Head of caudate nucleus (tissue), 42 donors: ENCODE data around the gene DHX16.

Source experiments
- DNase-seq, 42 donors: peaks; one replicate each; pipeline versions ENCODE4 v3.0.0 to v3.0.0-alpha.2; 2020 to 2021; ENCODE audit warnings: mixed read lengths in 7 of 42
- intact Hi-C: fragments of 100-400 bp; cut with DNase I; formaldehyde crosslinking; loops from one replicate; pipeline ENCODE4 v1.15.0; 2022

Gene DHX16

GRCh38 chr6:30703821-30704220 is 31.0 kb upstream of the DHX16 start:
- intact Hi-C loops, result no loop called here
- no peak for DNase-seq

GRCh38 chr6:30703011-30703410 is 30.2 kb upstream of the DHX16 start:
- DNase-seq, result no peak
- intact Hi-C loops, result no loop called here

- intact Hi-C loops, result no loop called here
- DNase-seq, result no peak
These were observed 27.5 kb upstream of the DHX16 start for GRCh38 chr6:30700340-30700739.

GRCh38 chr6:30696432-30696831 is 23.6 kb upstream of the DHX16 start:
- DNase-seq, result no peak
- intact Hi-C loops, result no loop called here

GRCh38 chr6:30691208-30691847 is 18.5 kb upstream of the DHX16 start:
- no peak for DNase-seq
- intact Hi-C loops, result loop anchor here (2.0 kb wide), 1 partner anchor 25 kb away; the partner anchor contains the start of gene MDC1

GRCh38 chr6:30690403-30691207 is 17.8 kb upstream of the DHX16 start, which contains the start of gene NRM:
Gene NRM (minus strand): TSS chr6:30690984. CDS start chr6:30690974, 10 bp downstream.
- intact Hi-C loops, result loop anchor here (2.0 kb wide), 1 partner anchor 26 kb away; the partner anchor contains the start of gene MDC1
- peak; percentile 58 to 93 (median 86) for DNase-seq

GRCh38 chr6:30689985-30690384 is 17.2 kb upstream of the DHX16 start:
- no peak for DNase-seq
- intact Hi-C loops, result loop anchor here (2.0 kb wide), 1 partner anchor 27 kb away; the partner anchor contains the start of gene MDC1

GRCh38 chr6:30689022-30689865 is 16.4 kb upstream of the DHX16 start:
- intact Hi-C loops, result no loop called here
- DNase-seq, result peak in 1 of 42 donors; percentile 1

- intact Hi-C loops, result no loop called here
- DNase-seq, result peak in 1 of 42 donors; percentile 23
These were observed 15.8 kb upstream of the DHX16 start for GRCh38 chr6:30688569-30688968.

- intact Hi-C loops, result no loop called here
- DNase-seq, result peak in 24 of 42 donors; percentile 15 to 78 (median 48)
These were observed 15.0 kb upstream of the DHX16 start for GRCh38 chr6:30687659-30688431.

- intact Hi-C loops, result no loop called here
- peak; percentile 56 to 90 (median 74) for DNase-seq
These were observed 14.3 kb upstream of the DHX16 start for GRCh38 chr6:30686908-30687658.

- intact Hi-C loops, result no loop called here
- DNase-seq, result peak in 41 of 42 donors; percentile 14 to 78 (median 55)
These were observed 13.5 kb upstream of the DHX16 start, which contains the start of gene PPP1R18 for GRCh38 chr6:30686009-30686907. Gene PPP1R18 (minus strand): TSS chr6:30686645. CDS start chr6:30686018, 627 bp downstream.

- DNase-seq, result no peak
- intact Hi-C loops, result no loop called here
These were observed 12.6 kb upstream of the DHX16 start for GRCh38 chr6:30685157-30686008.

GRCh38 chr6:30684386-30685156 is 11.8 kb upstream of the DHX16 start:
- DNase-seq, result peak in 15 of 42 donors; percentile 25 to 60 (median 40)
- intact Hi-C loops, result no loop called here

GRCh38 chr6:30683980-30684338 is 11.2 kb upstream of the DHX16 start:
- intact Hi-C loops, result loop anchor here (2.0 kb wide), 1 partner anchor 33 kb away; the partner anchor contains the start of gene MDC1
- DNase-seq, result no peak
